ENCODE measurements around the gene HIPK2.
A peak's percentile ranks its signal among the peaks of the same experiment; 100 is the strongest.

HIPK2 gene

GRCh38 chr7:139737221-139738100 lies 40.3 kb downstream of the HIPK2 start:
- FAIRE-seq (no peak), DNase-seq (ENCODE audit: insufficient read length, low spot score) (no peak)

- FAIRE-seq: no peak
- no peak for DNase-seq (ENCODE audit: insufficient read length, low spot score)
Measured at GRCh38 chr7:139735912-139736595, 41.7 kb downstream of the HIPK2 start.

DNA sequence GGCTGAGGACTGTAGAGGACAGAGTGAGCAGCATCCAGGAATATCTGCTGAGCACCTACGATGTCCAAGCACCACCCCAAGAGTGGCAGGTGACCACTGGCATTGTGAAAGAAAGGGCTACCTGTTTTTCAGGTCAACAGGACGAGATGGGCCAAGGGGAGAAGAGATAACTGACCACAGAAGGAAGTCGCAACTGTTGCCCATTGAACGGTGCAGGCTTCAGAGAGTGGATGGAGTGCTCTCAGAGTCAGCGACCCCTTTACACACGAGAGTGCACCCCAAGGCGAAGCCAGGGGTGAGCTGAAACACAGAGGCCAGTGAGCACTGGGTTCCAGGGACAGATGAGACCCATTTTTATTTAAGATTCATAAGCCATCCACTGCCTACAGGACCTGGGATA lies 42.3 kb downstream of the HIPK2 start:
- no peak for FAIRE-seq
- DNase-seq (ENCODE audit: insufficient read length, low spot score): no peak

DNA sequence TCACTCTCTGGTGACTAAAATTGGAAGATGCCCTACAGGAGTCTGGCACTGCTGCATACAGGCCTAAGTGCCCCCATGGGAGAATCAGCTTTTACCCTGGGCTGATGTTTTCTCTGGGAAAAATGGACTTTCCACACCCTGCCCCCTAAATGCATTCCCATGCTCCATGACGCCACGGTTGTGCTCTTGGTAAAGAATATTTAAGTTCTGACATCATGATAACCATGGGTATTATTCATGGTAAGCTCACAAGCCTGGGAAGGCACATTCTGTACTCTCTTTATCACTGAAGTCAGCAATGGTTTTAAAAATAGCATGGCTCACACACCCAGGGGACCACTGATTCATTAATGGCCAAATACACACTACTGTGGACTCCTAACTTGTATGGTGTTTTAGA lies 43.4 kb downstream of the HIPK2 start:
- DNase-seq (ENCODE audit: insufficient read length, low spot score) (no peak), FAIRE-seq (no peak)

DNA sequence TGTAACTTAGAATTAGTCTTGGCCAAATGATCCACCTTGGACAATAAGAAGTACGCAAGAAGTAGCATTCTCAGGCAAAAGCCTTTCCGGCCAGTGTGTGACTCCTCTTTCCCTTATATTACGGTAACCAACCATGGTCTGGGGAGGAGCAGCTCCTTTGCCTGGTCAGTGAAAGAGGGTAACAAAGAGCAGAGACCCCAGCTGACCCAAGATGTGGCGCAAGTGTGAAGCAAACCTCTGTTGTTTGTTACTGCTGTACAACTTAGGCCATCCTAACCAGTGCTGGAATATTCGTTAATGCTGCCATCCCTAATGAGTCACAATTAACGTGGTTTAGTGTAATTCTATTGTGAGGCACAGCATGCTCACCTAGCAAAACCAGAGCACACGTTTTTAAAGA lies 44.0 kb downstream of the HIPK2 start:
- FAIRE-seq (no peak), DNase-seq (ENCODE audit: insufficient read length, low spot score) (no peak)

DNA sequence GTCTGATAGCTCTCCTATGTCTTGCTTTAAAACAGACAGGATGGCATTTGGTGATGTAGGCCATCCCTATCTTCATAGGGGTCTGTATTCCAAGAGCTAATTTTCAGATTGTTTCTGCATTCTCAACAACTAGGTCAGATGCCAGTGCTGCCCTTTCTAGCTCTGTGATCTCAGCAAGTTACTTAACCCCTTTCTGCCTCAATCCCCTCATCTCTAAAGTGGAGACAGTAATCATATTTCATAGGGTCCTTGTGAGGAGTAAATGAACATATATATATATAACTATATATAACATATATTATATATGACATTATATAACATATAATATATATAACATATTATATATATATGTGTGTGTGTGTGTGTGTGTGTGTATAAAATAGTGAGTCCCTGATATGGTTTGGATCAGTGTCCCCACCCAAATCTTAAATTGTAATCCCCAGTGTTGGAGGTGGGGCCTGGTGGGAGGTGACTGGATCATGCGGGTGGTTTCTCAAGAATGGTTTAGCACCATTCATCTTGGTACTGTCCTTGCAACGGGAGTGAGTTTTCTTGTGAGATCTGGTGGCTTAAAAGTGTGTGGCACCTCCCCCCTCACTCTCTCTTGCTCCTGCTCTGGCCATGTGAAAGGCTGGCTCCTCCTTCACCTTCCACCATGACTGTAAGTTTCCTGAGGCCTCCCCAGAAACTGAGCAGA lies 45.2 kb downstream of the HIPK2 start:
- DNase-seq (ENCODE audit: insufficient read length, low spot score): no peak
- no peak for FAIRE-seq

- peak; percentile 60 for DNase-seq (ENCODE audit: insufficient read length, low spot score)
- FAIRE-seq: no peak
Measured at GRCh38 chr7:139731802-139732470, 45.9 kb downstream of the HIPK2 start.

- FAIRE-seq (no peak), DNase-seq (ENCODE audit: insufficient read length, low spot score) (no peak)
Measured at GRCh38 chr7:139730746-139731612, 46.8 kb downstream of the HIPK2 start.

GRCh38 chr7:139728203-139728602 lies 49.6 kb downstream of the HIPK2 start:
- DNase-seq (ENCODE audit: insufficient read length, low spot score) (no peak), FAIRE-seq (no peak)

DNA sequence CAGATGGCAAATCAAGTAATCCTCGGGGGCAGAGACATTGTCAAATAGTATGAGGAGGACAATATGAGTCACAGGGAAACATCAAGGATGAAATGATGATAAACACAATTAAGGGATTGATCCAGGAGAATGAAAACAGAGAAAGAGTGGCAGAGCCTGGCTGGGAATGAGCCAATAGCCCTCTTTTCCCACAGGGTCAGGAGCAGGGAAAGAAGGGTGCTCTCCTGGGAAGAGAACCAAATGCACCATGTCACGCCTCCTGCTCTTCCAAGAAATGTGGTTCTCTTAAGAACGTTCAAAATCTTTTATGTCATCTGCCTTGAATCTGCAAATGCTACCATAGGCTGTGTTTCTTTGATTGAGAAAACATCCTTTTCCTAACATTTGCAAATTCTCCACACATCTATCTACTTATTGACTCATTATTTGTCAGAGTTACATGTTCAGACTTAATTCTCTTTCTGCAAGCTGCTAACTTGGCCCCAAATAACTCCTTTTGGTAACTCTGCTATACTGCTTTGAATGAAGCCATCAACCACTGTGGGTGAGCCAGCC lies 50.6 kb downstream of the HIPK2 start:
- no peak for FAIRE-seq
- DNase-seq (ENCODE audit: insufficient read length, low spot score): no peak

DNA sequence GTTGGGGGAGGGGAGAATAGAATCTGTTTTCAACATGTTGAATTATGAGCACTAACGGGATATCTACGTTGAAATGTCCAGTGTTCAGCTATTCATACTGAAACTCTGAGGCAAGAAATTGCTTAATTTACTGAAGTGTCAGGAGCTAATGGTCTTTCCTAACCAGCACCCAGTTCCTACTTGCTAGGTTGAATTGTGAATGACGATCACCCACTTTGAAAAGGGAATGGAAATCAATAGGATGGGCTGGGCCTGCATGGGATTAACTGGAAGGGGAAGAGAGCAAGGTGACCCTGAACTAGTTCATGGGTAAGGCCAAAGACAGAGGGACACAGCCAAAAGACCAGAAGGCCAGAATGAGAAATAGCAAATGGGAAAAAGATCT lies 51.3 kb downstream of the HIPK2 start:
- no peak for DNase-seq (ENCODE audit: insufficient read length, low spot score)
- FAIRE-seq: no peak

DNA sequence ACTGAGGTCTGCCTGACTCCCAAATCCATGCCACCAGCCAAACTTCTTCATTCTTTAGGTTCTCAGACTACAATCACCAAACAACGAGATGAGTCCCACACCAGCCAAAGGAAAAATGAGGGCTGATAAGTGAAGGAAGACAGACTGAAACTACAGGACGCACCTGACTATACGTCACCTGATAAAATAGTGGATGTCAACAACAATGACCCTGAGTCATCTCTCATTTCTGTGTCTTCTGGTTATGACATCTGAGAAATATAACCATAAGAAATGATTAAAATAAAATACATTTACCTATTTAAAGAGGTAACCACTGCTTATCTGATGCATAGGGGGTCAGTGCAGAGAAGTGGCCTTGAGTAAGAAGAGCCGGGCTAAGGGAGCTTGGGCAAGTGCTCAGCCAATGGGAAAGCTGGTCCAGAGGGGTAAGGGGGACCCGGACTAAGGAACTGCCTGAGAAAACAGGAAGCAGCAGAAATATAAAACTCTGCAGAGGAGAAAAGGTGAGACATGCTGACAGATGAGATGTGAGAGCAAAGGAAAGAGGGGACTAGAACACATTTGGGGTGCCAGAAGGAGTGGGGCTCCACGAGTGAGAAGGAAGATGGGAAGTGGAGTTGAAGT lies 51.8 kb downstream of the HIPK2 start:
- DNase-seq (ENCODE audit: insufficient read length, low spot score) (no peak), FAIRE-seq (no peak)

DNA sequence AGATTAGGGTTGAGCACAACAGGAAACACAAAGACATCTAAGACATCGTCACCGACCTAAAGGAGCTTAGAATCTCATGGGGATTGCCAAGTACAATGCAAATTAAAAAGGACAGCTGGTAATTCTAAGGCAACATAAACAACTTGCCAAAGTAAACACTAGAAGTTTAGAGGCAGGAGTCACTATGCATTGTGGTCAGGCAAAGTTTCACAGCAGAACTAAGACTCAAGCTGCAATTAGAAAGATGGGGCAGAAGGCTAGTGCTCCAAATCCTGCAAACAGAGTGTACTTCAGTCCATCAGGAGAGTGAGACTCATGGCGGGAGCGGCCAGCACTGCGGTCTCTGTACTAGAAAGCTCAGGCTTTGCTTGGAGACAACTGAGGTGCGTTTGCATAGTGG lies 52.7 kb downstream of the HIPK2 start:
- DNase-seq (ENCODE audit: insufficient read length, low spot score): no peak
- no peak for FAIRE-seq

DNA sequence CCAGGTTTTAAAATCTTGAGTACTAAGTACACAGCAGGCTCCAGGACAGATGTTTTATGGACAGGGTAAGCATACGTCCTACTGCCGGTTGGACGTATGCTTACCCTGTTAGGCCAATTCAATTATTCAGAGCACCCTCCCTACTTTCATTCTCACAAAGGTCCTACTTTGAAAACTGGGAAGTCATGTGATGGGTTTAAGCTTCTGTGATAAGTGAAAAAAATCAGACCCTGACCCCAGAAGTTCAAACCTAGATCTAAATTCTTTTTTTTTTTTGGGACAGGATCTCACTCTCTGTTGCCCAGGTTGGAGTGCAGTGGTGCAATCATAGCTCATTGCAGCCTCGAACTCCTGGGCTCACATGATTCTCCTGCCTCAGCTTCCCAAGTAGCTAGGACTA lies 55.2 kb downstream of the HIPK2 start:
- DNase-seq (ENCODE audit: insufficient read length, low spot score) (no peak), FAIRE-seq (no peak)

- DNase-seq (ENCODE audit: insufficient read length, low spot score): no peak
- no peak for FAIRE-seq
Measured at GRCh38 chr7:139721821-139722220, 56.0 kb downstream of the HIPK2 start.

GRCh38 chr7:139721417-139721816 lies 56.4 kb downstream of the HIPK2 start:
- FAIRE-seq (no peak), DNase-seq (ENCODE audit: insufficient read length, low spot score) (no peak)

GRCh38 chr7:139720705-139721231 lies 57.0 kb downstream of the HIPK2 start:
- FAIRE-seq: no peak
- no peak for DNase-seq (ENCODE audit: insufficient read length, low spot score)

GRCh38 chr7:139720186-139720585 lies 57.6 kb downstream of the HIPK2 start:
- FAIRE-seq (no peak), DNase-seq (ENCODE audit: insufficient read length, low spot score) (no peak)

GRCh38 chr7:139718859-139719258 lies 58.9 kb downstream of the HIPK2 start:
- FAIRE-seq: no peak
- DNase-seq (ENCODE audit: insufficient read length, low spot score): no peak

All from HTR-8/SVneo (cell line).